ENCODE data around the gene CENPI. TPM values are rescaled to one million over a fixed set of nuclear protein-coding genes. Genes with fewer than 3 reads are reported as not detected.

CENPI gene
- total and polyA plus RNA-seq, 2 of the 13 experiments (the other 11 are each of a cell fraction or from before 2014, with no cell fraction given): 5.1 to 26.5 TPM

DNA sequence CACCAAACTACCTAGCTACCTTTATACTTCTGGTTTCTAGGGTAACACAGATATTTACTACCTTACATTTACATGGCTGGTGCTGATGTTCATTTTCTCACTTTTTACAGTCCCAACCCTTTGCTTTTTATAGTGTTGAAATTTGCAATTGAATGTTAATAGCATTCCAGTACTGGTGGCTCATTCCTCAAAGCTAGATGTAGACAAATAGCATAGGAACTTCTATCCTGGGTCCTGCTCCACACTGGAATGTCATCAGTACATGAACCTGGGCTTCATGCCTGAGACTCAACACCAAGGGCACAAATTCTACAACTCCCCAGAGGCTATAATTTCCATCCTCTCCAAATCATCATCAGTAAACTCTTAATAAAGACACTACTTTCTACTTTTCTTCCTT is 35.8 kb upstream of the CENPI start:
- ChIA-PET CTCF (ENCODE audit: low intra/inter-chr PET ratio, low total read pairs) (no interaction called here), POLR2A (no interaction called here)
- Histone ChIP-seq H3K9ac (ENCODE audit: insufficient read depth, low read depth, low read length) (no peak overlapping the region), H3K4me3 (replicated peaks in 1 of 3; ENCODE audit: insufficient read depth in 1 of 3, low read depth in 2 of 3, low read length in 3 of 3) (no peak overlapping the region), H3K9me3 (ENCODE audit: low read length) (no peaks in the 10 kb centered on the region), H3K27ac (ENCODE audit: extremely low read length, insufficient read depth, low read length) (no peak overlapping the region), H3K36me3 (replicated peaks in 1 of 2; ENCODE audit: control insufficient read depth in 1 of 2, insufficient read depth in 2 of 2, low read length in 2 of 2) (no peaks in the 10 kb centered on the region), H3K79me2 (ENCODE audit: insufficient read depth, low read length) (no peaks in the 10 kb centered on the region), H4K20me1 (ENCODE audit: insufficient read depth, low read length) (no peaks in the 10 kb centered on the region), H2AFZ (ENCODE audit: low read length) (no peak overlapping the region), H3K4me1 (ENCODE audit: insufficient read depth, low read length) (no peaks in the 10 kb centered on the region), H3K27me3 (ENCODE audit: control insufficient read depth in 1 of 2, insufficient read depth in 2 of 2, low read length in 2 of 2) (no peaks in the 10 kb centered on the region), H3K4me2 (ENCODE audit: low read depth, low read length) (no peak overlapping the region)
- FAIRE-seq: no peak
- DNase-seq (ENCODE audit: low spot score): no peak
- intact Hi-C loops (cut with micrococcal nuclease; ENCODE audit: unreplicated experiment) (no loop called here), in situ Hi-C loops (cut with HindIII; ENCODE audit: extremely low pct_ligation_motif_present, low pct_unique_long_range_greater_than_20kb) (no loop called here)
- ATAC-seq: no peak
- no TSS peak for BruUV-seq (replicated peaks)
- TF ChIP-seq KLF13 (CRISPR knock-in tag; IDR thresholded peaks at IDR 0.05): no peak
- TF ChIP-seq PAWR (CRISPR knock-in tag; IDR thresholded peaks at IDR 0.05; ENCODE audit: borderline replicate concordance): no peak
- TF ChIP-seq ZBTB42 (CRISPR knock-in tag; IDR thresholded peaks at IDR 0.05): no peak
- TF ChIP-seq KAT8 (CRISPR knock-in tag; IDR thresholded peaks at IDR 0.05): no peak
- no peak for TF ChIP-seq NR2F2 (IDR thresholded peaks at IDR 0.05; ENCODE audit: borderline replicate concordance, low read depth)
- no peak for TF ChIP-seq SKI (IDR thresholded peaks at IDR 0.05; ENCODE audit: partially characterized antibody)
- no peak for TF ChIP-seq ZZZ3 (CRISPR knock-in tag; IDR thresholded peaks at IDR 0.05; ENCODE audit: borderline replicate concordance)
- TF ChIP-seq MXI1 (IDR thresholded peaks at IDR 0.05; ENCODE audit: borderline replicate concordance, low read depth, low read length): no peak

DNA sequence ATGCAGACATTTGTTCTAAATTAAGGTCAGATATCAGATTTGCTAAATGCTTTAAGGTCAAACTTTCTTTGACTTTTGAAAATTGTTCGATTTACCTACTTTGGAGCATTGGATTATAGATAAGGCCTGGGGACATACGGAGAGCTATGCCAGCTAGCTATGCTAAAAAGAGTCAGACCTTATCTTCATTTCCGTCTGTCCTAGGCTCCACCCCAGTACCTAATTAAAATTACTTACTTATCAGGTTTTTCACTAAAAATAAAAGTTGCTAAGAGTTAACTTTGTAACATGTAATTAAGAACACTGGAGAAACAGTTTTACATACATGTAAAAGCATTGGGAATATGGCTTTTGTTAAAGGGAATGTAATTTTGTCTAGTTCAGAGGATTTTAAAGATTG is 26.4 kb upstream of the CENPI start:
- Histone ChIP-seq H3K4me1 (ENCODE audit: insufficient read depth, low read length) (no peaks in the 10 kb centered on the region), H3K27ac (ENCODE audit: extremely low read length, insufficient read depth, low read length) (no peak overlapping the region), H4K20me1 (ENCODE audit: insufficient read depth, low read length) (no peaks in the 10 kb centered on the region), H3K4me2 (ENCODE audit: low read depth, low read length) (no peak overlapping the region), H3K36me3 (replicated peaks in 1 of 2; ENCODE audit: control insufficient read depth in 1 of 2, insufficient read depth in 2 of 2, low read length in 2 of 2) (no peaks in the 10 kb centered on the region), H3K9me3 (ENCODE audit: low read length) (no peaks in the 10 kb centered on the region), H3K9ac (ENCODE audit: insufficient read depth, low read depth, low read length) (no peak overlapping the region), H3K4me3 (replicated peaks in 1 of 3; ENCODE audit: insufficient read depth in 1 of 3, low read depth in 2 of 3, low read length in 3 of 3) (no peak overlapping the region), H3K79me2 (ENCODE audit: insufficient read depth, low read length) (no peaks in the 10 kb centered on the region), H3K27me3 (ENCODE audit: control insufficient read depth in 1 of 2, insufficient read depth in 2 of 2, low read length in 2 of 2) (no peaks in the 10 kb centered on the region), H2AFZ (ENCODE audit: low read length) (no peak overlapping the region)
- 11% methylated on average over 3 of the region's 3 CpGs for WGBS (ENCODE audit: low lambda C conversion rate)
- FAIRE-seq (no peak), DNase-seq (ENCODE audit: low spot score) (no peak), ATAC-seq (no peak)
- in situ Hi-C loops (cut with HindIII; ENCODE audit: extremely low pct_ligation_motif_present, low pct_unique_long_range_greater_than_20kb): no loop called here
- BruUV-seq (replicated peaks): no TSS peak
- ChIA-PET POLR2A (no interaction called here), CTCF (ENCODE audit: low intra/inter-chr PET ratio, low total read pairs) (no interaction called here)
- intact Hi-C loops (cut with micrococcal nuclease; ENCODE audit: unreplicated experiment): loop anchor here (5.0 kb wide), 1 partner anchor 334 kb away; no protein-coding TSS in a partner anchor
- TF ChIP-seq SETDB1 (CRISPR knock-in tag; IDR thresholded peaks at IDR 0.05; ENCODE audit: borderline replicate concordance): no peak
- TF ChIP-seq ZNF235 (CRISPR knock-in tag; IDR thresholded peaks at IDR 0.05; ENCODE audit: borderline replicate concordance): no peak
- TF ChIP-seq KDM5A (IDR thresholded peaks at IDR 0.05; ENCODE audit: borderline replicate concordance, low read length): no peak
- TF ChIP-seq, protein P1, sequence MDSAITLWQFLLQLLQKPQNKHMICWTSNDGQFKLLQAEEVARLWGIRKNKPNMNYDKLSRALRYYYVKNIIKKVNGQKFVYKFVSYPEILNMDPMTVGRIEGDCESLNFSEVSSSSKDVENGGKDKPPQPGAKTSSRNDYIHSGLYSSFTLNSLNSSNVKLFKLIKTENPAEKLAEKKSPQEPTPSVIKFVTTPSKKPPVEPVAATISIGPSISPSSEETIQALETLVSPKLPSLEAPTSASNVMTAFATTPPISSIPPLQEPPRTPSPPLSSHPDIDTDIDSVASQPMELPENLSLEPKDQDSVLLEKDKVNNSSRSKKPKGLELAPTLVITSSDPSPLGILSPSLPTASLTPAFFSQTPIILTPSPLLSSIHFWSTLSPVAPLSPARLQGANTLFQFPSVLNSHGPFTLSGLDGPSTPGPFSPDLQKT (CRISPR knock-in tag; IDR thresholded peaks at IDR 0.05; ENCODE audit: borderline replicate concordance): no peak
- no peak for TF ChIP-seq ZNF629 (CRISPR knock-in tag; conservative IDR thresholded peaks at IDR 0.05)
- TF ChIP-seq, protein P2, sequence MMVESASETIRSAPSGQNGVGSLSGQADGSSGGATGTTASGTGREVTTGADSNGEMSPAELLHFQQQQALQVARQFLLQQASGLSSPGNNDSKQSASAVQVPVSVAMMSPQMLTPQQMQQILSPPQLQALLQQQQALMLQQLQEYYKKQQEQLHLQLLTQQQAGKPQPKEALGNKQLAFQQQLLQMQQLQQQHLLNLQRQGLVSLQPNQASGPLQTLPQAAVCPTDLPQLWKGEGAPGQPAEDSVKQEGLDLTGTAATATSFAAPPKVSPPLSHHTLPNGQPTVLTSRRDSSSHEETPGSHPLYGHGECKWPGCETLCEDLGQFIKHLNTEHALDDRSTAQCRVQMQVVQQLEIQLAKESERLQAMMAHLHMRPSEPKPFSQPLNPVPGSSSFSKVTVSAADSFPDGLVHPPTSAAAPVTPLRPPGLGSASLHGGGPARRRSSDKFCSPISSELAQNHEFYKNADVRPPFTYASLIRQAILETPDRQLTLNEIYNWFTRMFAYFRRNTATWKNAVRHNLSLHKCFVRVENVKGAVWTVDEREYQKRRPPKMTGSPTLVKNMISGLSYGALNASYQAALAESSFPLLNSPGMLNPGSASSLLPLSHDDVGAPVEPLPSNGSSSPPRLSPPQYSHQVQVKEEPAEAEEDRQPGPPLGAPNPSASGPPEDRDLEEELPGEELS (CRISPR knock-in tag; IDR thresholded peaks at IDR 0.05): no peak
- TF ChIP-seq, protein P3, sequence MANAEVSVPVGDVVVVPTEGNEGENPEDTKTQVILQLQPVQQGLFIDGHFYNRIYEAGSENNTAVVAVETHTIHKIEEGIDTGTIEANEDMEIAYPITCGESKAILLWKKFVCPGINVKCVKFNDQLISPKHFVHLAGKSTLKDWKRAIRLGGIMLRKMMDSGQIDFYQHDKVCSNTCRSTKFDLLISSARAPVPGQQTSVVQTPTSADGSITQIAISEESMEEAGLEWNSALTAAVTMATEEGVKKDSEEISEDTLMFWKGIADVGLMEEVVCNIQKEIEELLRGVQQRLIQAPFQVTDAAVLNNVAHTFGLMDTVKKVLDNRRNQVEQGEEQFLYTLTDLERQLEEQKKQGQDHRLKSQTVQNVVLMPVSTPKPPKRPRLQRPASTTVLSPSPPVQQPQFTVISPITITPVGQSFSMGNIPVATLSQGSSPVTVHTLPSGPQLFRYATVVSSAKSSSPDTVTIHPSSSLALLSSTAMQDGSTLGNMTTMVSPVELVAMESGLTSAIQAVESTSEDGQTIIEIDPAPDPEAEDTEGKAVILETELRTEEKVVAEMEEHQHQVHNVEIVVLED (CRISPR knock-in tag; IDR thresholded peaks at IDR 0.05; ENCODE audit: borderline replicate concordance): no peak
- TF ChIP-seq HNRNPK (IDR thresholded peaks at IDR 0.05; ENCODE audit: low read depth, low read length, poor library complexity, severe bottlenecking): no peak

Measured in HepG2 (cell line).